Ectodermal cell (in vitro differentiated cells): ENCODE measurements around the gene NT5DC1.

Source experiments
- H3K27ac ChIP-seq: 2 replicates; pipeline ENCODE4 v1.7.0; 2013; ENCODE audit warnings: mild to moderate bottlenecking, low read depth, low read length; ENCODE audit not compliant: insufficient read depth, poor library complexity, severe bottlenecking
- H3K27me3 ChIP-seq: 2 replicates; pipeline ENCODE4 v1.7.0; 2013; ENCODE audit warnings: mild to moderate bottlenecking, low read length; ENCODE audit not compliant: insufficient read depth, control insufficient read depth, poor library complexity, severe bottlenecking
- H3K36me3 ChIP-seq: one replicate; pipeline ENCODE4 v1.7.0; 2013; ENCODE audit warnings: low read length; ENCODE audit not compliant: control insufficient read depth, insufficient read depth
- H3K4me1 ChIP-seq: one replicate; pipeline ENCODE4 v1.7.0; 2013; ENCODE audit warnings: low read length; ENCODE audit not compliant: control insufficient read depth, insufficient read depth
- H3K4me3 ChIP-seq: 2 replicates; pipeline ENCODE4 v1.7.0; 2013; ENCODE audit warnings: low read depth, low read length, control low read depth; ENCODE audit not compliant: insufficient read depth
- H3K9me3 ChIP-seq: 2 replicates; pipeline ENCODE4 v1.7.0; 2013; ENCODE audit warnings: mild to moderate bottlenecking, low read length, moderate library complexity; ENCODE audit not compliant: control insufficient read depth
- WGBS, 2 experiments: methylation state at CpG; one replicate each; pipeline ENCODE4 v1.1.7; 2013; ENCODE audit warnings: missing lambda C conversion rate in 2 of 2; 5-methylcytosine and 5-hydroxymethylcytosine counted together

NT5DC1 gene

DNA sequence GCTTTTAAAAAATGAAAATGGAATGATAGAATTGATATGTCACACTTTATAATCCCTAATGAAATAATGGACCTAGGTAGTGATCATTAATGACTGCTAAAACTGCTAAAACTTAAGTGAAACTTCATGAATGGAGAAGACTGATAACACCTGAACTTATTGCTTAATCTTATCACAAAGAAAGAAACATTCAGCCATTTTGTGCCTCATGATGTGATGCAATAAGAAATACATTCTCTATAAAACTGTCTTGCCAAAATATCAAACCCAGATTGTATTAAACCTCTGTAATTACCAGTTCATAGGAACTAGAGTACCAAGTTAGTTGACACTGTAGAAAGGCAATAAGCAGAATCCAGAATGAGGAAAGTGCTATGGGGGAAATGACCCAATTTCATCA lies 79.7 kb downstream of the NT5DC1 start:
- H3K4me3 ChIP-seq: no peak overlapping the region
- H3K27ac ChIP-seq: no peak overlapping the region
- H3K36me3 ChIP-seq: no peaks in the 10 kb centered on the region
- H3K9me3 ChIP-seq: no peaks in the 10 kb centered on the region
- no peaks in the 10 kb centered on the region for H3K27me3 ChIP-seq
- H3K4me1 ChIP-seq: no peaks in the 10 kb centered on the region

DNA sequence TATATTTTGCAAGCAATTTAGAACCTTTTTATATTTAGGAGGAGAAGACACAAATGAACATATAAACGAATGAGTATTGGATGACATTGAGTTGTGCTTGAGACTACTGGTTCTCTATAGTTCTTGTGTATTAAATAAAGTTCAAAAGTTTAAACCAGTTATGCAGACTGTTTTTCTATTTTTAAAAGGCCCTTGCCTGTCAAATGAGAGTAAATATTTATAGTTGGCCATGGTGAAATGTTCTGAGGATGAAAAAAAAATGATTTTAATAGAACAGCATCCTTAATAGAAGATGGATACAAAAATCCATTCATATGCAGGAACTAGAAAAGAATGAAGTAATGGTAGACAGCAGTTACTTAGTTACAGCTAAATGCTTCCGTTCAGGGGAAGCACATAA lies 88.8 kb downstream of the NT5DC1 start:
- Histone ChIP-seq H3K36me3 (no peaks in the 10 kb centered on the region), H3K27me3 (no peaks in the 10 kb centered on the region), H3K9me3 (no peaks in the 10 kb centered on the region), H3K4me3 (no peak overlapping the region), H3K4me1 (no peaks in the 10 kb centered on the region), H3K27ac (no peak overlapping the region)
- 86 to 100% methylated on average over 1 to 2 of the region's 2 CpGs for WGBS, 2 experiments

DNA sequence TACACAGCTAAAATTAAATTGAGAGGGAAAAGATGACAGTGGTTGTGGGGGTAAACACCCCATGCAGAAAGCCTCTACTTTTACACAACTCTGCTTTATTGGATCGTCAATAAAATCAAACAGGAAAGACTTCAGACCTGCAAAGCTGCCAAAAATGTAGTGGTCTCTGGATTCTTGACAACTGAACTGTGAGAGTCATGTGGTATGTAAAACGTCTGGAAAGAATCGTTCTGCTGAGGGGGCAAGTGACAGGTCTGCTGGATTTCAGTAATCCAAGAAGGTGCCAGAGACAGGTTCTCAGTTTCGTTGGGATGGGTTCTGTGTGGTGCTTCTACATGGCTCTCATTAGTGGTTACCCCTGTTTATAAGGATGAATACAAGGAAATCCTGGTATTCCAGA lies 89.9 kb downstream of the NT5DC1 start:
- H3K36me3 ChIP-seq: no peaks in the 10 kb centered on the region
- WGBS, 2 experiments: 89 to 93% methylated on average over 4 of the region's 4 CpGs
- no peak overlapping the region for H3K27ac ChIP-seq

DNA sequence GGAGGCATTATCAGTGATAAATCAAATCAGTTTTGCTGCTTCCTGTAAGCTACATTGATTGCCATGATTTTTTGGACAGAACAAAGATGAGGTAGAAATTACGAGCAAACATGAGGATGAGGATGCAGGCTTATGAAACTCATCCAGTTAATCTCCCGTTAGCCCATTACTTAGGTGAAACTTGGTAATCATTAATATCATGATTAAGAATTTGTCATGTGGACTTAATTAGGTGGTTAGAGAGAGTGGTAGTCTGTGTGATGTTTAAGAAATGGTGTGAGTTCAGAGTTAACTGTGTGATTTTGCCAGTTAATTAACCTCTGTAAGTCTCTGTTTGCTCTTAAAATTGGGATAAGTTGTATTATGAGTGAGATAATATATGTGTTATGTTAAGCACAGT lies 91.2 kb downstream of the NT5DC1 start:
- no peaks in the 10 kb centered on the region for H3K27me3 ChIP-seq
- H3K9me3 ChIP-seq: no peaks in the 10 kb centered on the region
- no peak overlapping the region for H3K4me3 ChIP-seq
- no peaks in the 10 kb centered on the region for H3K4me1 ChIP-seq
- 93 to 96% methylated on average over 2 of the region's 2 CpGs for WGBS, 2 experiments
- no peaks in the 10 kb centered on the region for H3K36me3 ChIP-seq
- H3K27ac ChIP-seq: no peak overlapping the region

More for the DNA sequence above, 89.9 kb downstream of the NT5DC1 start:
- Histone ChIP-seq H3K27me3 (no peaks in the 10 kb centered on the region), H3K9me3 (no peaks in the 10 kb centered on the region), H3K4me1 (no peaks in the 10 kb centered on the region), H3K4me3 (no peak overlapping the region)

DNA sequence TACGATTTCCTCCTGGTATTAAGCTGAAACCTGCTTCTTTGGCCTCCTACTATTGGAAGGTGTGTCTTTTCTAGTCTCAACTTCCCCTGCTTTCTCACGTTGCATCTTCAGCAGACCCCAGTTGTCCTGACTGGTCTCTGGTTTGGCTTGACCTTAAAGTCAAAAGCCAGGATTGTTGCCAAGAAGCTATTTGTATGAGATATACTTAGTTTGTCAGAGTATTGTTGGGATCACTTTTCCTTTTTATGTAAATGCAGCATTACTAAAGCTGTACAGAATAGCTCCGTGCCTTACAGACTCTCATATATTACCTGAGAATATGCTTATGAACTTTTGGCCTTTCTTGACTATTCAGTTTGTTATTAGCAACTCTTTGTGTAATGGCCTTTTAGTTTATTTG lies 92.1 kb downstream of the NT5DC1 start:
- Histone ChIP-seq H3K4me3 (no peak overlapping the region), H3K9me3 (no peaks in the 10 kb centered on the region), H3K27ac (no peak overlapping the region), H3K36me3 (no peaks in the 10 kb centered on the region), H3K4me1 (no peaks in the 10 kb centered on the region), H3K27me3 (no peaks in the 10 kb centered on the region)
- 90 to 98% methylated on average over 3 of the region's 3 CpGs for WGBS, 2 experiments

DNA sequence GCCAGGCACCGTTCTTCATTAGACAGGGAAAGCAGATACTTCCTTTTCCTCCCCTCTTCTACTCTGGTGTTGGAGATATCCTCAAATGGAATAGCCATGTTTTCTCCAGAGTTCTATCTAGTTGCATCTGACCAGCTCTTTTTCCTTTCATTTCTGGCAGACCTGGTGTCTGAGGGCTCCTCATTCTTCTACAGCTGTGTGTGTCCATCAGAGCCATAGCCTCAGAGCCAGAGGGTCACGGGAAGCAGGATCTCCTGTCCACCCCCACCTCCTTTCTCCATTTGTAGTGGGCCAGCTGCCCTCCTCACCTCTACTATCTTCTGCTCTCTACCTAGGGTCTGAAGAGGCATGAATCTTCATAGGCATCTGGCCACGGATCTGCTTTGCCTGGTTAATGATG lies 96.2 kb downstream of the NT5DC1 start:
- Histone ChIP-seq H3K4me1 (no peaks in the 10 kb centered on the region), H3K27ac (no peak overlapping the region), H3K4me3 (no peak overlapping the region), H3K27me3 (no peaks in the 10 kb centered on the region), H3K9me3 (no peaks in the 10 kb centered on the region), H3K36me3 (no peaks in the 10 kb centered on the region)
- WGBS, 2 experiments: 90 to 95% methylated on average over 3 of the region's 3 CpGs

DNA sequence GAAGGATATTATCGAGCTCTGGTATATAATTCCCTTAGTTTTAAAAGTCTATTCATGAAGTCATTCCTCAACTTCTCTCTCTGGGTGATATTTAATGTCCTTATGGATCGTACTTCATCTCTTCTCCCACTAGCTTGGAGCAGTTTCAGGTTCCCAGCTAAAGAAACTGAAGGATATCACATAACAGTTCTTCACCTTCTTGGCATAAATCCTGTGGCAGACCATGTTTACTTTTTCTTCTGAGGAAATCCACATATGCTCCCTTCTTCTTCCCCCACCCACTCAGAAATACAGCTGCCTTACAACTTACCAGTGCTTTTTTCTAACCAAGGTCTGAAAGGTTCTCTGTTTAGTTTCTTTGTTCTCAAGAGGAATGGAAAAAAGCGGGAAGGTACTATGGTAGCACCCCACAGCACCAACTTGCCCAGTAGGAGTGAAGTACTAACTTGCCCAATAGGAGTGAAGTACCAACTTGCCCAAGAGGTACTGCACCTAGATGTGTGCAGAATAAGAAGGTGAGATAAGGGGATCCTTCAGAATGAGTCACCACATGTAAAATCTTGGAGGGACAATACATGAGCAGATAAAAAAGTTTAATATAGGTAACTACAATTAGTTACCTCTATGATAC lies 100.1 kb downstream of the NT5DC1 start:
- WGBS, 2 experiments: 87 to 96% methylated on average over 2 to 3 of the region's 3 CpGs
- Histone ChIP-seq H3K4me3 (no peak overlapping the region), H3K4me1 (no peaks in the 10 kb centered on the region), H3K9me3 (no peaks in the 10 kb centered on the region), H3K36me3 (no peaks in the 10 kb centered on the region), H3K27me3 (no peaks in the 10 kb centered on the region), H3K27ac (no peak overlapping the region)

DNA sequence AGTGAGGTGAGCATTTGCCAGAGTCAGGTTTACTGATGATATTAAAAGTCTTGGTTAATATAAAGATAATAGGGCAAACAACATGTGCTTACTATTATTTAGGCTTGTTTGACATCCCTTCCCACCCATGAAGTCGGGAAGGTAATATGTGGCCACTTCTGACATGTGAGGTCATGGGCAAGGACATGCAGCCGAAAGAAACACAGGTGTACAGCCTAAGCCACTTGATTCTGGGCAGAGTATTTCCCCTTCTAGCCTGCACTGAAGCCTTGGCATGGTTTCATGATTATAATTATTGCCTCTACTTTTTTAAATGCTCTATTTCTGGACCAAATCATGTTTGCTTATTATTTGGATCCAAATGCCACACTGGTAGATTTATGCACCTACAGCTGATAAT lies 100.9 kb downstream of the NT5DC1 start:
- no peaks in the 10 kb centered on the region for H3K36me3 ChIP-seq
- WGBS, 2 experiments: 95 to 97% methylated on average over 2 of the region's 2 CpGs
- no peaks in the 10 kb centered on the region for H3K4me1 ChIP-seq
- H3K27me3 ChIP-seq: no peaks in the 10 kb centered on the region
- H3K4me3 ChIP-seq: no peak overlapping the region
- H3K27ac ChIP-seq: no peak overlapping the region
- no peaks in the 10 kb centered on the region for H3K9me3 ChIP-seq

DNA sequence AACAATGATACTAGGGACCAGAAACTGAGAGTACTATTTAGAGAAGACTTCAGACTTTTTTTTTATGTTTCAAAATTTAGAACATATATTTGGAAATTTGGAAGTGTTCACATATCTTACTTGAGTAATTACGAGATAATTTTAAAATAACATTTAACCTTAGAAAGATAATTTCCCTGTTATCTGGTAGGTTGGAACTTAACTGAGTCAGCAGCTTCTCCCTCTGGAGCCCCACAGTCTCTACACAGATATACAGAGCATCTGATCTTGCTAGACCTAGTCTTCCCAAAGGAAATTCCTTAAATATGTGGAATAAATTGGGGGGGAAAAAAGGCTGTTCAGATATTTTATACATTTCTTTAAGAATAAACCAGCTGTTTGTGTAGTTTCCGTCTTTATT lies 104.6 kb downstream of the NT5DC1 start:
- H3K27me3 ChIP-seq: no peaks in the 10 kb centered on the region
- no peaks in the 10 kb centered on the region for H3K9me3 ChIP-seq
- no peaks in the 10 kb centered on the region for H3K4me1 ChIP-seq
- H3K36me3 ChIP-seq: no peaks in the 10 kb centered on the region
- H3K4me3 ChIP-seq: no peak overlapping the region
- WGBS, 2 experiments: no CpG with 5 or more reads among the region's 2 CpGs
- no peak overlapping the region for H3K27ac ChIP-seq

DNA sequence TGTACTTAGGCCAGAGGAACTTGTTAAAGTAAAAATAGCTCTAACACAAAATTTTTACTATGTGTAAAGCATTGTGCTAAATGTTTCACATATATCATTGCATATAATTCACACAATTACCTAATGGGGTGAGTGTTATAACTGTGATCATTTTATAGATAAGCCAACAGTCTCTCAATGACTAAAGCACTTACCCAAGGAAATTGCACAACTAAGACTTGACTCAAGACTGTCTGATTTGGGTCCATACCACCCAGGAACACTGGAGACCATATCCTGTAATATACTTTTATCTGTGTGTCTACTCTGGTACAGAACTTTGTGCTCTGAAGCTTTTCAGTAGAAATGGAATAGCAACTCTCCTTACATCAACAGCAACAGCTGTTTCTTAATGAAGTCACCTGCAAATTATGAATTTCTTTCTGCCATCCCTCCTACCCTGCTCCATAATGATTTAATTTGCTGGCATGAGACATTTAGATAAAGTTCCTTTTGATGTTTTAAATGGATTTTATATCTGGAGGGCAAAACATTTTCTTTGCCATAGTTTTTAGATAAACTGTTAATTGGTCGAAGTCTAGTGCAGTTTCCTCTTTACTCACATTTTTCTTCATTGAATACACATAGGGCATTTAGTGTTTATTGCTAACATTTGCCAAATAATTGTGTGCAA lies 105.7 kb downstream of the NT5DC1 start:
- Histone ChIP-seq H3K4me3 (no peak overlapping the region), H3K4me1 (no peaks in the 10 kb centered on the region), H3K27ac (no peak overlapping the region), H3K36me3 (no peaks in the 10 kb centered on the region), H3K9me3 (no peaks in the 10 kb centered on the region), H3K27me3 (no peaks in the 10 kb centered on the region)
- 100% methylated on average over 1 of the region's 1 CpG; no CpG with 5 or more reads in 1 of the 2 experiments for WGBS, 2 experiments
